ENCODE data around the gene ZBTB37. TPM values are rescaled to one million over a fixed set of nuclear protein-coding genes. Genes with fewer than 3 reads are reported as not detected.
"Not testable (repeated sequence)": the region's sequence is repeated elsewhere in the genome, so short reads cannot be mapped to it uniquely, and the experiment has no call there.

Gene ZBTB37
- total RNA-seq, 2 donors from 2014 or later: 15.6 to 19.7 TPM

- Mint-ChIP-seq H3K27ac (peak overlapping the region; percentile 92), H3K27me3 (no peaks in the 10 kb centered on the region), H3K4me1 (ENCODE audit: low read depth in 2 of 2) (peaks cover 45 to 68% of the 10 kb centered on the region in 2 donors), H3K4me3 (peak overlapping the region; percentile 99), H3K36me3 (peaks cover 30% of the 10 kb centered on the region), H3K9me3 (no peaks in the 10 kb centered on the region)
- ATAC-seq (peak; percentile 41 to 56), DNase-seq (ENCODE audit: low spot score) (peak; percentile 83)
These were observed 2.3 kb downstream of the ZBTB37 start for GRCh38 chr1:173870252-173871075.

DNA sequence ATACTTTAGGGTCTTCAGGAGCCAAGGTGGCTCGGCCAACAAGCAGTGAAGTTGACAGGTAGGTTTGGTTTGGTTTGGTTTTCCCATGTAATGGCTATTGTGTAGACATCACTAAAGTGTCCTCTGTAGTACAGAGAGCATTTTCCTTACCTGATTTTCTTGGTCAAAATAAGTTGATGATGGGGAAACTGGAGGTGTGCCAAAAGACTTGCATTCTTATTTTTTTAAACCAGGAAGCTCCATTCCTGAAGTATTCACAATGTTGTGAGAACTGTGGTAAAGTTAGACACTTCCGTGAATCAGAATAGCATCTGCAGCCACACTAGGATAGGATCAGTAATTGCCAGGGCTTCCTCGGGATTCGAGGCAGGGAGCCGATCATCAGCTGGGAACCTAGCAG, 2.9 kb downstream of the ZBTB37 start:
- peaks cover 39 to 62% of the 10 kb centered on the region in 2 donors for H3K4me1 Mint-ChIP-seq (ENCODE audit: low read depth in 2 of 2)
- H3K4me3 Mint-ChIP-seq: peak overlapping the region; percentile 99
- ATAC-seq (no peak), DNase-seq (ENCODE audit: low spot score) (no peak)
- peak overlapping the region; percentile 92 for H3K27ac Mint-ChIP-seq
- no peaks in the 10 kb centered on the region for H3K9me3 Mint-ChIP-seq
- peaks cover 24% of the 10 kb centered on the region for H3K36me3 Mint-ChIP-seq
- no peaks in the 10 kb centered on the region for H3K27me3 Mint-ChIP-seq

DNA sequence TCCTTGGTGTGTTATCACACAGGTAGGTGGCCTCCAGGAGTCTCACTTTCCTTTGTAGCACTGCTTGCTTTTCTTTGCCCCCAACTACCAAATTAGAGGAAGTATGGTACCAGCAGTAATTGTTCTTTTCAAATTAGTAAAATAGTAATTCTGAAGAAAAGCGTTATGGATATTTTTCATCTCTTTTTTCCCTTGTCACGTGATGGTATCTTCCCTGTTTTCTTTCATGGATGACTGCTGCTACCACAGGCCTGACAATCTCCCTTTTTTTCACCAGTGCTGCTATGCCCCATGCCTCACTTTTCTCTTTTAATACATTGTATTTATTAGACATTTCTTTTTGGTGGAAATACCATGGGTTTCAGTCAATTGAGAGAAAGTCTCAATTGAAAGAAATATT, 3.3 kb downstream of the ZBTB37 start:
- H3K27me3 Mint-ChIP-seq: no peaks in the 10 kb centered on the region
- H3K9me3 Mint-ChIP-seq: no peaks in the 10 kb centered on the region
- peak overlapping the region; percentile 99 for H3K4me3 Mint-ChIP-seq
- peak overlapping the region; percentile 92 for H3K27ac Mint-ChIP-seq
- no peak for DNase-seq (ENCODE audit: low spot score)
- peaks cover 20% of the 10 kb centered on the region for H3K36me3 Mint-ChIP-seq
- H3K4me1 Mint-ChIP-seq (ENCODE audit: low read depth in 2 of 2): peaks cover 35 to 58% of the 10 kb centered on the region in 2 donors
- ATAC-seq: no peak

- Mint-ChIP-seq H3K36me3 (peaks cover 6% of the 10 kb centered on the region), H3K27me3 (no peaks in the 10 kb centered on the region), H3K4me3 (no peak overlapping the region), H3K9me3 (no peaks in the 10 kb centered on the region), H3K27ac (no peak overlapping the region), H3K4me1 (ENCODE audit: low read depth in 2 of 2) (peaks cover 8 to 13% of the 10 kb centered on the region in 2 donors)
- ATAC-seq (no peak), DNase-seq (ENCODE audit: low spot score) (no peak)
These were observed 8.6 kb downstream of the ZBTB37 start for GRCh38 chr1:173876732-173877131.

DNA sequence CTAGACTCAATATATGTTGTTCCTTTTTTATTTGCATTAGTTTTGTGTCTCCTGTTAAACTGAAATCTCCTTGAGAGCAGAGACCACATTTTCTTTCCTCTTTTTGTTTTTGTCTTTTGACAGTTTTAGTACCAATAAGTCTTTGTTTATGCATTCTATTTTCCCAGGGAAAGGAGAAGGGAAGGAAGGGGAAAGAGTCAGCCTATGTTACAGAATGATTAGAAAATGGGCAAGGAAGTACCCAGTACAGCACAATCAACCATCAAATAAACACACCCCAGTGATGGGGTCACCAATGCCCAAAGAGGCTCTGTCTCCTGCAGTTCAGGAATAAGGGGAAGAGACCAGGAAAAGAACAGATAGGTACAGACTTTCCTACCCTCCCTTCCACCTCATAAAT, 10.1 kb downstream of the ZBTB37 start:
- peaks cover 2 to 4% of the 10 kb centered on the region in 2 donors for H3K4me1 Mint-ChIP-seq (ENCODE audit: low read depth in 2 of 2)
- H3K9me3 Mint-ChIP-seq: no peaks in the 10 kb centered on the region
- DNase-seq (ENCODE audit: low spot score) (no peak), ATAC-seq (no peak)
- no peaks in the 10 kb centered on the region for H3K27me3 Mint-ChIP-seq
- no peak overlapping the region for H3K27ac Mint-ChIP-seq
- no peak overlapping the region for H3K4me3 Mint-ChIP-seq
- H3K36me3 Mint-ChIP-seq: peaks cover 4% of the 10 kb centered on the region

DNA sequence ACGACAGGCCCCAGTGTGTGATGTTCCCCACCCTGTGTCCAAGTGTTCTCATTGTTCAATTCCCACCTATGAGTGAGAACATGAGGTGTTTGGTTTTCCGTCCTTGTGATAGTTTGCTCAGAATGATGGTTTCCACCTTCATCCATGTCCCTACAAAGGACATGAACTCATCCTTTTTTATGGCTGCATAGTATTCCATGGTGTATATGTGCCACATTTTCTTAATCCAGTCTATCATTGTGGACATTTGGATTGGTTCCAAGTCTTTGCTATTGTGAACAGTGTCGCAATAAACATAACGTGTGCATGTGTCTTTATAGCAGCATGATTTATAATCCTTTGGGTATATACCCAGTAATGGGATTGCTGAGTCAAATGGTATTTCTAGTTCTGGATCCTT, 12.9 kb downstream of the ZBTB37 start:
- not testable (repeated sequence) for H3K4me1 Mint-ChIP-seq (ENCODE audit: low read depth in 2 of 2); H3K36me3 Mint-ChIP-seq; H3K9me3 Mint-ChIP-seq; H3K27ac Mint-ChIP-seq; H3K27me3 Mint-ChIP-seq; DNase-seq (ENCODE audit: low spot score); H3K4me3 Mint-ChIP-seq; ATAC-seq

DNA sequence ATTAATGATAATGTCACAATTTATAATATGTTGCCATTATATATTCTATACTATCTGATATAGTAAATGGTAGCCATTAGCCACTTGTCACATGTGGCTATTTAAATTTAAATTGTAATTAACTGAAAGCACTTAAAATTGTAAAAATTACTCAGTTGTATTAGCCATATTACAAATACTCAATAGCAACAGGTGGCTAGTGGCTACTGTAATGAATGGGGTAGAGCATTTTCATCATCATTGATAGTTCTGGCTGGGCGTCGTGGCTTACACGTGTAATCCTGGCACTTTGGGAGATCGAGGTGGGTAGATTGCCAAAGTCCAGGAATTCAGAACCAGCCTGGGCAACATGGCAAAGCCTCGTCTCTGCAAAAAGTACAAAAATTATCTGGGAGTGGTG, 16.5 kb downstream of the ZBTB37 start:
- ATAC-seq (no peak), DNase-seq (ENCODE audit: low spot score) (no peak)
- no peaks in the 10 kb centered on the region for H3K27me3 Mint-ChIP-seq
- H3K4me1 Mint-ChIP-seq (ENCODE audit: low read depth in 2 of 2): peaks cover 25 to 26% of the 10 kb centered on the region in 2 donors
- H3K27ac Mint-ChIP-seq: no peak overlapping the region
- H3K9me3 Mint-ChIP-seq: no peaks in the 10 kb centered on the region
- H3K36me3 Mint-ChIP-seq: peaks cover 11% of the 10 kb centered on the region
- no peak overlapping the region for H3K4me3 Mint-ChIP-seq

- ATAC-seq (no peak), DNase-seq (ENCODE audit: low spot score) (no peak)
- Mint-ChIP-seq H3K4me3 (peak overlapping the region; percentile 57), H3K36me3 (peaks cover 11% of the 10 kb centered on the region), H3K27me3 (no peaks in the 10 kb centered on the region), H3K4me1 (ENCODE audit: low read depth in 2 of 2) (peaks cover 25 to 26% of the 10 kb centered on the region in 2 donors), H3K9me3 (no peaks in the 10 kb centered on the region), H3K27ac (peak overlapping the region; percentile 77 to 78)
These were observed 18.8 kb downstream of the ZBTB37 start for GRCh38 chr1:173886746-173887611.

DNA sequence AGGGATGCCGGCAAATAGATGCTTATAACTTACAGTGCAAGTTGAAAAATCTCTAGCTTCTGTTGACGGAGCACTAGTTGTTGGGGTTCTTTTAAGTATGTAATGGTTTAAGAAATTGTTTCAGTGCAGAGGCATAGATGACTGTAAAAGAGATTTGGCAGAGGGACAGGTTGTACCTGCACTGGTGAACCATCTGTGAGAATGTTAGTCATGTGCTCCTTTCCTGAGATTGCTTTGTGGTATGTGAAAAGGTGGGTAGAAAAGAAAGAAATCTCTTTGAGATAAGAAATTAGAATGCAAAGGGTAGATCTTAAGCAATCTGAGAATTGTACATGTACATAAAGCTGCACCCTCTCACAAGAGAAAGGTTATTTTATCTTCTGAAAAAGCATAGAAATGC, 19.4 kb downstream of the ZBTB37 start:
- Mint-ChIP-seq H3K4me3 (no peak overlapping the region), H3K4me1 (ENCODE audit: low read depth in 2 of 2) (peaks cover 25 to 26% of the 10 kb centered on the region in 2 donors), H3K27ac (peak overlapping the region in 1 of 2 donors; percentile 77), H3K9me3 (no peaks in the 10 kb centered on the region), H3K27me3 (no peaks in the 10 kb centered on the region), H3K36me3 (peaks cover 11% of the 10 kb centered on the region)
- DNase-seq (ENCODE audit: low spot score) (no peak), ATAC-seq (no peak)

- Mint-ChIP-seq H3K27ac (no peak overlapping the region), H3K36me3 (peaks cover 11% of the 10 kb centered on the region), H3K4me3 (no peak overlapping the region), H3K9me3 (no peaks in the 10 kb centered on the region), H3K27me3 (no peaks in the 10 kb centered on the region), H3K4me1 (ENCODE audit: low read depth in 2 of 2) (peaks cover 25 to 26% of the 10 kb centered on the region in 2 donors)
- ATAC-seq (no peak), DNase-seq (ENCODE audit: low spot score) (no peak)
These were observed 20.6 kb downstream of the ZBTB37 start for GRCh38 chr1:173888749-173889148.

- DNase-seq (ENCODE audit: low spot score): no peak
These were observed 21.7 kb downstream of the ZBTB37 start for GRCh38 chr1:173889885-173890284.

DNA sequence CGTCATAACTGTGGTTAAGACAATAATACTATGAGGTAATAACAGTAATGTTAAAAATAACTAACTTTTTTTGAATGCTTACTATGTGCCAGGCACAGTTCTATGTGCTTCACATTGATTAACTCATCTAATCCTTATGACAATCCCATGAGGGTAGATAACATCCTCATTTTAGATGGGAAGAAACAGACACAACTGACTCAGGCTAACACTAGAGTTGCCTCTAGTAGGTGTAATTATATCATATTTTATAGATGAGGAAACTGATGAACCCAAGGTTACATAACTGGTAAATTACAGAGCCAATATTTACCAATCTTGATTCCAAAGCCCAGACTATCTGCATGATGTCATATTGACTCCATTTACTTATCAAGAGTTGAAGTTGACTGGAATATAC, 25.4 kb downstream of the ZBTB37 start:
- Mint-ChIP-seq H3K4me1 (ENCODE audit: low read depth in 2 of 2) (peaks cover 0 to 5% of the 10 kb centered on the region in 2 donors), H3K9me3 (no peaks in the 10 kb centered on the region), H3K27ac (no peak overlapping the region), H3K4me3 (no peak overlapping the region), H3K27me3 (no peaks in the 10 kb centered on the region), H3K36me3 (no peaks in the 10 kb centered on the region)
- DNase-seq (ENCODE audit: low spot score) (no peak), ATAC-seq (no peak)

More at GRCh38 chr1:173889885-173890284, 21.7 kb downstream of the ZBTB37 start:
- H3K4me1 Mint-ChIP-seq (ENCODE audit: low read depth in 2 of 2): peaks cover 26 to 28% of the 10 kb centered on the region in 2 donors
- peaks cover 11% of the 10 kb centered on the region for H3K36me3 Mint-ChIP-seq
- H3K9me3 Mint-ChIP-seq: no peaks in the 10 kb centered on the region
- H3K27ac Mint-ChIP-seq: no peak overlapping the region
- ATAC-seq: no peak
- H3K27me3 Mint-ChIP-seq: no peaks in the 10 kb centered on the region
- H3K4me3 Mint-ChIP-seq: no peak overlapping the region

- Mint-ChIP-seq H3K27me3 (no peaks in the 10 kb centered on the region), H3K4me3 (no peak overlapping the region), H3K27ac (no peak overlapping the region), H3K4me1 (ENCODE audit: low read depth in 2 of 2) (peaks cover 0 to 4% of the 10 kb centered on the region in 2 donors), H3K36me3 (no peaks in the 10 kb centered on the region), H3K9me3 (no peaks in the 10 kb centered on the region)
- no peak for ATAC-seq
- no peak for DNase-seq (ENCODE audit: low spot score)
These were observed 26.0 kb downstream of the ZBTB37 start for GRCh38 chr1:173894189-173894588.

DNA sequence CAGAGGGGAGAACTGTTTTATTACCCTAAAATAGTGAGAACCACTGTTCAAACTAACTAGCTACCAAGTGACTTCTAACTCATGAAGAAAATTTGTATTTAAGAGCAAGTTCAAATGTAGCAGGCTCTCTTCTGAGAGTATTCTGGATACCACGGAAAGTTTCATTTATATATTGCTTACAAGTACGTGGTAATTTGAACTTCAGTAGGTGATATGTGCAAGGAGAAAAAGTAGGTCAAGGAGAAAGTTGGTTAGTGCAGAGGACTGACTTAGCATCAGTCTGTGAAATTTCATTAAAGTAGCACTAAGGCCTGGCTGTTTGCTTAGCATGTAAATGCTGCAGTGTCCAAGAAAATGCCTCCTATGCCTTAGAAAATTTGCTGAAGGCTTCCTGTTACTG, 32.2 kb downstream of the ZBTB37 start:
- Mint-ChIP-seq H3K27ac (no peak overlapping the region), H3K9me3 (no peaks in the 10 kb centered on the region), H3K4me1 (ENCODE audit: low read depth in 2 of 2) (peaks cover 18 to 20% of the 10 kb centered on the region in 2 donors), H3K4me3 (no peak overlapping the region), H3K36me3 (no peaks in the 10 kb centered on the region), H3K27me3 (no peaks in the 10 kb centered on the region)
- ATAC-seq (no peak), DNase-seq (ENCODE audit: low spot score) (no peak)
